Measurements from ENCODE around the gene PPP2R2B.

DNA sequence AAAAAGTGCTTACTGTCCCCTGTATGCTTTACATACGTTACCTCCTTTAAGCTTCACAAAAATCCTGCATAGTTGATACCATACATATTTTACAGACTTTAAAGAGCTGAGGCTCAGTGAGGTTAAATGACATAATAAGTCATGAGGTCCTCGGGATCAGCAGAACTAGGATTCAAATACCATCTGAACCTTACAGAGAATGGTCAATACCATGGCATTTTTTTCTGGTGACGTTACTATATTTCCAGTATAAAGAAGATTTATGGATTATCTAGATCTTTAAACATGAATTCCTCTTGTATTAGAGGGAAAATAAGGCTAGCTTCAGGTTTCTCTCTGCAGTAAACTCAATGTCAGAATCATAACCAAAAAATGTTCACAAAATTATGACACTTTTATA, 208.9 kb downstream of the PPP2R2B start:
- TF ChIP-seq, protein P1, sequence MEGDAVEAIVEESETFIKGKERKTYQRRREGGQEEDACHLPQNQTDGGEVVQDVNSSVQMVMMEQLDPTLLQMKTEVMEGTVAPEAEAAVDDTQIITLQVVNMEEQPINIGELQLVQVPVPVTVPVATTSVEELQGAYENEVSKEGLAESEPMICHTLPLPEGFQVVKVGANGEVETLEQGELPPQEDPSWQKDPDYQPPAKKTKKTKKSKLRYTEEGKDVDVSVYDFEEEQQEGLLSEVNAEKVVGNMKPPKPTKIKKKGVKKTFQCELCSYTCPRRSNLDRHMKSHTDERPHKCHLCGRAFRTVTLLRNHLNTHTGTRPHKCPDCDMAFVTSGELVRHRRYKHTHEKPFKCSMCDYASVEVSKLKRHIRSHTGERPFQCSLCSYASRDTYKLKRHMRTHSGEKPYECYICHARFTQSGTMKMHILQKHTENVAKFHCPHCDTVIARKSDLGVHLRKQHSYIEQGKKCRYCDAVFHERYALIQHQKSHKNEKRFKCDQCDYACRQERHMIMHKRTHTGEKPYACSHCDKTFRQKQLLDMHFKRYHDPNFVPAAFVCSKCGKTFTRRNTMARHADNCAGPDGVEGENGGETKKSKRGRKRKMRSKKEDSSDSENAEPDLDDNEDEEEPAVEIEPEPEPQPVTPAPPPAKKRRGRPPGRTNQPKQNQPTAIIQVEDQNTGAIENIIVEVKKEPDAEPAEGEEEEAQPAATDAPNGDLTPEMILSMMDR (IDR thresholded peaks at IDR 0.05), result no peak
- TF ChIP-seq POLR2A (IDR thresholded peaks at IDR 0.05), result no peak

Data from heart left ventricle (tissue), 13 donors.